BE2C (cell line): ENCODE data around the gene GRAMD2B.
"Not testable (repeated sequence)": the region's sequence is repeated elsewhere in the genome, so short reads cannot be mapped to it uniquely, and the experiment has no call there.

Source experiments
- DNase-seq: peaks from one replicate; pipeline ENCODE4 v3.0.0-alpha.2; 2020
- H3K27me3 ChIP-seq: fragments of 250-450 bp; sonication (Bioruptor Pico); 2 replicates; pipeline ENCODE4 v1.5.1; 2020; ENCODE audit warnings: mild to moderate bottlenecking
- H3K36me3 ChIP-seq: fragments of 250-450 bp; sonication (Bioruptor Pico); 2 replicates; pipeline ENCODE4 v1.5.1; 2020; ENCODE audit warnings: mild to moderate bottlenecking
- H3K4me1 ChIP-seq: fragments of 250-450 bp; sonication (Bioruptor Pico); 2 replicates; pipeline ENCODE4 v1.5.1; 2020
- H3K4me3 ChIP-seq: 2 replicates; pipeline ENCODE4 v1.5.1; 2011; ENCODE audit warnings: low read depth, low read length
- H3K9me3 ChIP-seq: fragments of 250-450 bp; sonication (Bioruptor Pico); 2 replicates; pipeline ENCODE4 v1.5.1; 2020
- TF ChIP-seq, protein P1 (sequence below): IDR thresholded peaks from 2 replicates; pipeline ENCODE4 v1.5.1; 2012; ENCODE audit warnings: mild to moderate bottlenecking, low read depth, low read length

GRAMD2B gene

GRCh38 chr5:126514558-126515141 is 91.4 kb downstream of the GRAMD2B start:
- Histone ChIP-seq H3K36me3 (no peaks in the 10 kb centered on the region), H3K4me3 (no peak overlapping the region), H3K9me3 (no peaks in the 10 kb centered on the region), H3K4me1 (peaks cover 14% of the 10 kb centered on the region), H3K27me3 (no peaks in the 10 kb centered on the region)
- DNase-seq: no peak
- TF ChIP-seq, protein P1, sequence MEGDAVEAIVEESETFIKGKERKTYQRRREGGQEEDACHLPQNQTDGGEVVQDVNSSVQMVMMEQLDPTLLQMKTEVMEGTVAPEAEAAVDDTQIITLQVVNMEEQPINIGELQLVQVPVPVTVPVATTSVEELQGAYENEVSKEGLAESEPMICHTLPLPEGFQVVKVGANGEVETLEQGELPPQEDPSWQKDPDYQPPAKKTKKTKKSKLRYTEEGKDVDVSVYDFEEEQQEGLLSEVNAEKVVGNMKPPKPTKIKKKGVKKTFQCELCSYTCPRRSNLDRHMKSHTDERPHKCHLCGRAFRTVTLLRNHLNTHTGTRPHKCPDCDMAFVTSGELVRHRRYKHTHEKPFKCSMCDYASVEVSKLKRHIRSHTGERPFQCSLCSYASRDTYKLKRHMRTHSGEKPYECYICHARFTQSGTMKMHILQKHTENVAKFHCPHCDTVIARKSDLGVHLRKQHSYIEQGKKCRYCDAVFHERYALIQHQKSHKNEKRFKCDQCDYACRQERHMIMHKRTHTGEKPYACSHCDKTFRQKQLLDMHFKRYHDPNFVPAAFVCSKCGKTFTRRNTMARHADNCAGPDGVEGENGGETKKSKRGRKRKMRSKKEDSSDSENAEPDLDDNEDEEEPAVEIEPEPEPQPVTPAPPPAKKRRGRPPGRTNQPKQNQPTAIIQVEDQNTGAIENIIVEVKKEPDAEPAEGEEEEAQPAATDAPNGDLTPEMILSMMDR: no peak

DNA sequence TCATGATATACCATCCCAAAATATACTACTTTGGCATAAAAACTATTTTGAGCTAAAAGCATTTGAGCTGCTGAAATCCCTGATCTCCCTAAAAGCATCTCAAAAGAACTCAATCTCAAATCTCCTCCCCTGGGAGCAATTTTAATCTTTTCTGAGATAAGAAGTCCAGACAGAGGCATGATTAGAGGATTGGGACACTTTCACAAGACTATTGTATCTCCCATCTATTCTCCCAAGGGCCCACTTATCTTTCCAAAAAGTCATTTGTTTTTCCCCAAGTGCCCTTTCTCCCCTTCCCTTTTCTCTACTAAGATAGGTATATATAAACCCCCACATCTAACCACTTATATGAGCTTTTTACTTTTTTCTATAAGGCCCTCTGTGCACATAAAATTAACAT is 92.1 kb downstream of the GRAMD2B start:
- H3K4me1 ChIP-seq: peaks cover 21% of the 10 kb centered on the region
- TF ChIP-seq, protein P1: no peak
- no peaks in the 10 kb centered on the region for H3K9me3 ChIP-seq
- H3K27me3 ChIP-seq: no peaks in the 10 kb centered on the region
- H3K4me3 ChIP-seq: no peak overlapping the region
- DNase-seq: no peak
- H3K36me3 ChIP-seq: no peaks in the 10 kb centered on the region

DNA sequence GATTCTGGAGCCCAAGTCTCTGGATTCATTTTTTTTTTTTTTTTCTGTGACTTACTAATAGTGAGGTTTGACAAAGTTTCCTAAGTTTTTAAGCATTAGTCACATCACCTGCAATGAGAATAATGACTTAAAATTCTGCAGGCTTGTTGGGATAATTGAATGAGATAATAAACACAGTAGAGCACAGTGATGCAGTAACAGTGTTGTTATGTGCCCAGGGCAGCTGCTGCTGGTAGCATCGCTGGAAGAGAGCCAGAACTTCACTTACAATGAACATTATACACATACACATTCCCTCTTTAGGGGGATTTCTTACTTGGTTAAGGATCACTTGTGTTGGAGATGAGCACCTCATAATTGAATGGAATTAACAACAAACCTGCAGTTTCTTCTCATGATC is 92.9 kb downstream of the GRAMD2B start:
- H3K36me3 ChIP-seq: no peaks in the 10 kb centered on the region
- H3K9me3 ChIP-seq: no peaks in the 10 kb centered on the region
- peaks cover 21% of the 10 kb centered on the region for H3K4me1 ChIP-seq
- H3K4me3 ChIP-seq: no peak overlapping the region
- TF ChIP-seq, protein P1: no peak
- peak; percentile 72 for DNase-seq
- no peaks in the 10 kb centered on the region for H3K27me3 ChIP-seq

GRCh38 chr5:126516852-126517251 is 93.6 kb downstream of the GRAMD2B start:
- Histone ChIP-seq H3K4me3 (no peak overlapping the region), H3K4me1 (peaks cover 21% of the 10 kb centered on the region), H3K36me3 (no peaks in the 10 kb centered on the region), H3K9me3 (no peaks in the 10 kb centered on the region), H3K27me3 (no peaks in the 10 kb centered on the region)
- TF ChIP-seq, protein P1: no peak
- no peak for DNase-seq

GRCh38 chr5:126519223-126519622 is 96.0 kb downstream of the GRAMD2B start:
- not testable (repeated sequence) for DNase-seq, H3K36me3 ChIP-seq, H3K9me3 ChIP-seq, H3K27me3 ChIP-seq, H3K4me3 ChIP-seq
- H3K4me1 ChIP-seq: peaks cover 21% of the 10 kb centered on the region

DNA sequence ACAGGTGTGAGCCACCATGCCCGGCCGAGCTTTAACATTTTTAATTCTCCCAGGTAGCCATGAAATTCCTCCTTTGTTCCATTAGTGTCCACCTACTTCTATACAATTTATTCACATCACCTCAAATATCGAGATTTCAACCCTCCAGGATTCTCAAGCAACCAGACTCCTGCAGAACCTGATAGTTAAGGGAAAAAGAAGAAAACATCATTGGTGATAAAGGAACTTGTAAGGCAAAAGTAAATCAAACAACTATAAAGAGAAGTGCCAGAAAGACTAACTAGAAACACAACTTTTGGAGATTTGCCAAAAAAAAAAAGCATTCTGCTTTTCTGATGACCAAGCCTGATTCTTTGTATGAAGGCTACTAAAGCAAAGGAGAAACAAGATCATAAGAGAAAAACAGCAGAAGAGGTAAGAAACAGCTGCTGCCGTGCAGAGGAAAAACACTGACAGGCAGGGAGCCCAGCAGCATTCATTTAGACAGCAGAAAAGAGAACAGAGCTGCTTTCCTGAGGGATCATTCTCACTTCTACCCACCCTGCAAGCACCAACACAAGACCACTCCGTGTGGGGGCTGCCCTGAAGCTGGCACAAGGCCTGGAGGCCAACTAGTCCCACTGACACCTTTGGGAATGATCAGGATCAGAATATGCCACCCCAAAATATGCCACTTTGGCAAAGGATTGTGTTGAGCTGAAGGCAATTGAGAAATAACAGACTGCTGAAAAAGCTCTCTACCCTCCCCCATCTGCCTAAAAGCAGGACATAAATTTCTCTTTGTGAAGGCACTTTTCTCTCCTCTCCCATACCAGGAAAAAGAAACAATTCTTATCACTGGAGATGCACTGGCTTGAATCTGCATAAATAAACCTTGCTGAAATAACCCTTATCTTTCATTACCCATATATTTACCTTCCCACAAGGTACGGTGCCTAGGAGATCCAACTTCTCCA is 96.7 kb downstream of the GRAMD2B start:
- Histone ChIP-seq H3K9me3 (no peaks in the 10 kb centered on the region), H3K27me3 (no peaks in the 10 kb centered on the region), H3K36me3 (no peaks in the 10 kb centered on the region), H3K4me3 (no peak overlapping the region), H3K4me1 (peaks cover 24% of the 10 kb centered on the region)
- no peak for DNase-seq
- TF ChIP-seq, protein P1: no peak
